Measurements from ENCODE around the gene MAP3K3.

MAP3K3 gene

GRCh38 chr17:63703029-63703428 lies 80.8 kb downstream of the MAP3K3 start:
- Histone ChIP-seq H3K36me3 (ENCODE audit: insufficient read depth, low read depth, low read length) (peaks cover 38% of the 10 kb centered on the region), H3K9ac (ENCODE audit: low read depth, low read length) (no peak overlapping the region), H3K9me3 (ENCODE audit: insufficient read depth, low read depth, low read length) (no peaks in the 10 kb centered on the region), H3K4me3 (ENCODE audit: low read length) (no peak overlapping the region), H3K4me1 (ENCODE audit: insufficient read depth, low read length) (peaks cover 7% of the 10 kb centered on the region; the same call in 1 of the 2 replicates), H3K27me3 (ENCODE audit: insufficient read depth, low read length) (peaks cover 7% of the 10 kb centered on the region; the same call in 1 of the 2 replicates), H3K27ac (ENCODE audit: low read length) (no peak overlapping the region)

- Histone ChIP-seq H3K27me3 (ENCODE audit: insufficient read depth, low read length) (peaks cover 7% of the 10 kb centered on the region; the same call in 1 of the 2 replicates), H3K4me1 (ENCODE audit: insufficient read depth, low read length) (peaks cover 2% of the 10 kb centered on the region; the same call in 1 of the 2 replicates), H3K9ac (ENCODE audit: low read depth, low read length) (no peak overlapping the region), H3K36me3 (ENCODE audit: insufficient read depth, low read depth, low read length) (peaks cover 43% of the 10 kb centered on the region), H3K27ac (ENCODE audit: low read length) (no peak overlapping the region), H3K9me3 (ENCODE audit: insufficient read depth, low read depth, low read length) (no peaks in the 10 kb centered on the region), H3K4me3 (ENCODE audit: low read length) (no peak overlapping the region)
Measured at GRCh38 chr17:63703556-63704258, 81.5 kb downstream of the MAP3K3 start.

- Histone ChIP-seq H3K9ac (ENCODE audit: low read depth, low read length) (no peak overlapping the region), H3K27ac (ENCODE audit: low read length) (no peak overlapping the region), H3K4me1 (ENCODE audit: insufficient read depth, low read length) (peaks cover 2% of the 10 kb centered on the region; the same call in 1 of the 2 replicates)
Measured at GRCh38 chr17:63704259-63704576, 82.0 kb downstream of the MAP3K3 start.

GRCh38 chr17:63704836-63705235 lies 82.6 kb downstream of the MAP3K3 start:
- Histone ChIP-seq H3K27me3 (ENCODE audit: insufficient read depth, low read length) (peaks cover 7% of the 10 kb centered on the region; the same call in 1 of the 2 replicates), H3K4me3 (ENCODE audit: low read length) (no peak overlapping the region), H3K36me3 (ENCODE audit: insufficient read depth, low read depth, low read length) (peaks cover 54% of the 10 kb centered on the region), H3K9me3 (ENCODE audit: insufficient read depth, low read depth, low read length) (no peaks in the 10 kb centered on the region), H3K27ac (ENCODE audit: low read length) (no peak overlapping the region), H3K4me1 (ENCODE audit: insufficient read depth, low read length) (peaks cover 2% of the 10 kb centered on the region; the same call in 1 of the 2 replicates), H3K9ac (ENCODE audit: low read depth, low read length) (no peak overlapping the region)

More at GRCh38 chr17:63704259-63704576, 82.0 kb downstream of the MAP3K3 start:
- Histone ChIP-seq H3K9me3 (ENCODE audit: insufficient read depth, low read depth, low read length) (no peaks in the 10 kb centered on the region), H3K36me3 (ENCODE audit: insufficient read depth, low read depth, low read length) (peaks cover 48% of the 10 kb centered on the region), H3K27me3 (ENCODE audit: insufficient read depth, low read length) (peaks cover 7% of the 10 kb centered on the region; the same call in 1 of the 2 replicates), H3K4me3 (ENCODE audit: low read length) (no peak overlapping the region)

- Histone ChIP-seq H3K27ac (ENCODE audit: low read length) (no peak overlapping the region), H3K9ac (ENCODE audit: low read depth, low read length) (no peak overlapping the region), H3K36me3 (ENCODE audit: insufficient read depth, low read depth, low read length) (peaks cover 62% of the 10 kb centered on the region), H3K27me3 (ENCODE audit: insufficient read depth, low read length) (peaks cover 7% of the 10 kb centered on the region; the same call in 1 of the 2 replicates), H3K4me1 (ENCODE audit: insufficient read depth, low read length) (peaks cover 2% of the 10 kb centered on the region; the same call in 1 of the 2 replicates), H3K9me3 (ENCODE audit: insufficient read depth, low read depth, low read length) (no peaks in the 10 kb centered on the region), H3K4me3 (ENCODE audit: low read length) (no peak overlapping the region)
Measured at GRCh38 chr17:63705657-63706056, 83.4 kb downstream of the MAP3K3 start.

- peaks cover 2% of the 10 kb centered on the region; the same call in 1 of the 2 replicates for H3K4me1 ChIP-seq (ENCODE audit: insufficient read depth, low read length)
- H3K9me3 ChIP-seq (ENCODE audit: insufficient read depth, low read depth, low read length) = no peaks in the 10 kb centered on the region
- peaks cover 1% of the 10 kb centered on the region; the same call in 1 of the 2 replicates for H3K27me3 ChIP-seq (ENCODE audit: insufficient read depth, low read length)
- H3K27ac ChIP-seq (ENCODE audit: low read length) = no peak overlapping the region
- H3K4me3 ChIP-seq (ENCODE audit: low read length) = no peak overlapping the region
- no peak overlapping the region for H3K9ac ChIP-seq (ENCODE audit: low read depth, low read length)
- H3K36me3 ChIP-seq (ENCODE audit: insufficient read depth, low read depth, low read length) = peaks cover 65% of the 10 kb centered on the region
Measured at GRCh38 chr17:63706336-63707082, 84.3 kb downstream of the MAP3K3 start.

GRCh38 chr17:63707151-63707550 lies 84.9 kb downstream of the MAP3K3 start:
- no peaks in the 10 kb centered on the region for H3K27me3 ChIP-seq (ENCODE audit: insufficient read depth, low read length)
- H3K9ac ChIP-seq (ENCODE audit: low read depth, low read length) = no peak overlapping the region
- H3K9me3 ChIP-seq (ENCODE audit: insufficient read depth, low read depth, low read length) = no peaks in the 10 kb centered on the region
- no peak overlapping the region for H3K27ac ChIP-seq (ENCODE audit: low read length)
- no peak overlapping the region for H3K4me3 ChIP-seq (ENCODE audit: low read length)
- H3K4me1 ChIP-seq (ENCODE audit: insufficient read depth, low read length) = 0 out of 2 replicates have a peak, but pooled peaks cover 2% of the 10 kb centered on the region
- H3K36me3 ChIP-seq (ENCODE audit: insufficient read depth, low read depth, low read length) = peaks cover 71% of the 10 kb centered on the region

GRCh38 chr17:63709110-63709509 lies 86.9 kb downstream of the MAP3K3 start:
- Histone ChIP-seq H3K27me3 (ENCODE audit: insufficient read depth, low read length) (no peaks in the 10 kb centered on the region), H3K4me1 (ENCODE audit: insufficient read depth, low read length) (no peaks in the 10 kb centered on the region), H3K27ac (ENCODE audit: low read length) (no peak overlapping the region), H3K4me3 (ENCODE audit: low read length) (no peak overlapping the region), H3K36me3 (ENCODE audit: insufficient read depth, low read depth, low read length) (peaks cover 65% of the 10 kb centered on the region), H3K9ac (ENCODE audit: low read depth, low read length) (no peak overlapping the region), H3K9me3 (ENCODE audit: insufficient read depth, low read depth, low read length) (no peaks in the 10 kb centered on the region)

- Histone ChIP-seq H3K36me3 (ENCODE audit: insufficient read depth, low read depth, low read length) (peaks cover 33% of the 10 kb centered on the region), H3K27ac (ENCODE audit: low read length) (no peak overlapping the region), H3K9me3 (ENCODE audit: insufficient read depth, low read depth, low read length) (no peaks in the 10 kb centered on the region), H3K9ac (ENCODE audit: low read depth, low read length) (no peak overlapping the region), H3K27me3 (ENCODE audit: insufficient read depth, low read length) (no peaks in the 10 kb centered on the region), H3K4me1 (ENCODE audit: insufficient read depth, low read length) (no peaks in the 10 kb centered on the region), H3K4me3 (ENCODE audit: low read length) (no peak overlapping the region)
Measured at GRCh38 chr17:63714550-63715277, 92.5 kb downstream of the MAP3K3 start.

GRCh38 chr17:63716426-63716825 lies 94.2 kb downstream of the MAP3K3 start:
- no peaks in the 10 kb centered on the region for H3K4me1 ChIP-seq (ENCODE audit: insufficient read depth, low read length)
- H3K4me3 ChIP-seq (ENCODE audit: low read length) = no peak overlapping the region
- H3K36me3 ChIP-seq (ENCODE audit: insufficient read depth, low read depth, low read length) = peaks cover 21% of the 10 kb centered on the region; the same call in 1 of the 2 replicates
- H3K9ac ChIP-seq (ENCODE audit: low read depth, low read length) = no peak overlapping the region
- H3K9me3 ChIP-seq (ENCODE audit: insufficient read depth, low read depth, low read length) = no peaks in the 10 kb centered on the region
- no peak overlapping the region for H3K27ac ChIP-seq (ENCODE audit: low read length)
- no peaks in the 10 kb centered on the region for H3K27me3 ChIP-seq (ENCODE audit: insufficient read depth, low read length)

- Histone ChIP-seq H3K9ac (ENCODE audit: low read depth, low read length) (no peak overlapping the region), H3K4me1 (ENCODE audit: insufficient read depth, low read length) (no peaks in the 10 kb centered on the region), H3K27ac (ENCODE audit: low read length) (no peak overlapping the region), H3K9me3 (ENCODE audit: insufficient read depth, low read depth, low read length) (no peaks in the 10 kb centered on the region), H3K36me3 (ENCODE audit: insufficient read depth, low read depth, low read length) (peaks cover 12% of the 10 kb centered on the region; the same call in 1 of the 2 replicates), H3K4me3 (ENCODE audit: low read length) (no peak overlapping the region), H3K27me3 (ENCODE audit: insufficient read depth, low read length) (no peaks in the 10 kb centered on the region)
Measured at GRCh38 chr17:63718988-63719387, 96.8 kb downstream of the MAP3K3 start.
